GM19455 (cell line): ENCODE measurements around the gene ZNF491.
"Not testable (repeated sequence)": the region's sequence is repeated elsewhere in the genome, so short reads cannot be mapped to it uniquely, and the experiment has no call there.

Experiments used
- ATAC-seq: cut with Tn5 transposase; IDR thresholded peaks from one replicate; pipeline ENCODE4 v1.9.1; 2021; ENCODE audit not compliant: unreplicated experiment

ZNF491 gene

DNA sequence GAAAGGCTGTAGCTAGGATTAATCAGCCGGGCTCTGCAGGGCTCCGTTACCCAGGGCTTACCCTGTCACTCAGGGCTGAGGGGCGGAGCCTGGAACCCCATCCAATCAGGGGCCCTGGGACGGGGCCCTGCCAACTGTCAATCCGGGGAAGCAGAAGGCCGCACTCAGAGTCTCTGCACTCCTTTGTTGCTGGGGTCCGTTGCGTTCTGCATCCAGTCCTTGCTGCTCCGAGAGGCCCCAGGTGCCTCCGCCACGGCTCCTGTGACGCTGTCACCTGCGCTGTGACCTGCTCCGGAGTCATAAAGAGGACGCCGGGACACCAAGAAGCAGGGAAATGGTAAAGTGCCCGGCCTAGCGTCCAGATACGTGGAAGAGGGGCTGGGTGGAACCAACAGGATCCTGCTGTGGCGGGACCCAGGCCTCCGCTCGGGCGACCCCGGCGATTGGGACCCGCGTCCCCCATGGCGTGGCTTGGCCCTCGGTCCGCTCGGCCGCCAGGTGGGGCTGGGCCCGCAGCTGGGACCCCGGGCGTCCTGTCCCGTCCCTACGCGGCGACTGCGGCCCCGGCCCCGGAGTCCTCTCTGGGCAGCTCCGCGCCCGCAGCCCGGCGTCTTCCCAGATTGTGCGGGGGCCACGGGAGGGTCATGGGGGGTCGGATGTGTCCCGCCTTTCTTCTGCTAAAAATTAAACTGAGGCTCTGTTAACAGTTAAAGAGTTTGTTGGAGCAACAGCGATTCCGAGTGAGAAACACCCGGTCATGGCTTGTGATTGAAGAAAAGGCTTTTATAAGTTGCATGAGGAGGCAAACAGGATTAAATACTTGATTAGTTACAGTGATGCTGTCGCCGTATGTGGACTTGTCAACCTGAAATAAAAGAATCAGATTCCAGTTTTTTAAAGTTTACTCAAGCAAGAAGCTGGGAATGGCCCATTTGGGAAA is at the start of gene ZNF491:
TSS of gene ZNF491 (plus strand) at position 133 of the 940 bp plus-strand sequence. CDS start 7,431 bp downstream, outside the sequence.
- ATAC-seq, result peak; percentile 75

DNA sequence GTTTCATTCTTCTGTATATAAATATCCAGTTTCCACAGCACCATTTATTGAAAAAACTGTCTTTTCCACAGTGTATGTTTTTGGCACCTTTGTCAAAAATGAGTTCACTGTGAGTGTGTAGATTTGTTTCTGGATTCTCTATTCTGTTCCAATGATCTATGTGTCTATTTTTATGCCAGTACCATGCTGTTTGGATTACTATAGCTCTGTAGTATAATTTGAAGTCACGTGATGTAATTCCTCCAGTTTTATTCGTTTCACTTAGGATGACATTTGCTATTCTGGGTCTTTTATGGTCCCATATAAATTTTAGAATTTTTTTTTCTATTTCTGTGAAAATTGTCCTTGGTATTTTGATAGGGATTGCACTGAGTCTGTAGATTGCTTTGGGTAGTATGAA is 48.6 kb upstream of the ZNF491 start:
- ATAC-seq, result no peak

DNA sequence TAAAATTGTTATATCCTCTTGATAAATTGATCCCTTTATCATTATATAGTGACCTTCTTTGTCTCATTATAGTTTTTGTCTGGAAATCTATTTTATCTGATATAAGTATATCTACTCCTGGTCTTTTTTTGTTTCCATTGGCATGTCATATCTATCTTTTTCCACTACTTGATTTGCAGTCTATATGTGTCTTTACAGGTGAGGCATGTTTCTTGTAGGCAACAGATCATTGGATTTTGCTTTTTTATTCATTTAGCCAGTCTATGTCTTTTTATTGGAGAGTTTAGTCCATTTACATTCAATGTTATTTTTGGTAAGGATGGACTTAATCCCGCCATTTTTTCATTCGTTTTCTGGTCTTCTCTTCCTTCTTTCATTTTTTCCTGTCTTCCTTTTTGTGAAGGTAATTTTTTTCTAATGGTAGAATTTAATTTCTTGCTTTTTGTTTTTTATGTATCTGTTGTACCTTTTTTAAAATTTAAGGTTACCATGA is 46.0 kb upstream of the ZNF491 start:
- no peak for ATAC-seq

DNA sequence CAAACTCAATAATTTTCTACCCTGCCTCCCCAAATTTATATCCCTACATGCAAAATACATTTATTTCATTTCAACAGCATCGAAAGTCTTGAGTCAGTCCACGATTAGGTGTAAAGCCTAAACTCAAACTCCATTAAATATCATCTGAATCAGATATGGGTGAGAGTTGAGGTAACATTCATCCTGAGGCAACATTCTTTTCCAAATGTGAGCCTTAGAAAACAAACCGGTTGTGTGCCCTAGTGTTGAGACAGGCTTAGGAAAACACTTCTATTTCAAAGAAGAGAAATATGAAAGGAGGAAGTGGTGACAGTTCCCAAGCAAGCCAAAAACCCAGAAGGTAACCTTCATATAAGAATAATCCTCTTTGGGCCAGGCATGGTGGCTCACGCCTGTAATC is 43.7 kb upstream of the ZNF491 start:
- ATAC-seq, result no peak

DNA sequence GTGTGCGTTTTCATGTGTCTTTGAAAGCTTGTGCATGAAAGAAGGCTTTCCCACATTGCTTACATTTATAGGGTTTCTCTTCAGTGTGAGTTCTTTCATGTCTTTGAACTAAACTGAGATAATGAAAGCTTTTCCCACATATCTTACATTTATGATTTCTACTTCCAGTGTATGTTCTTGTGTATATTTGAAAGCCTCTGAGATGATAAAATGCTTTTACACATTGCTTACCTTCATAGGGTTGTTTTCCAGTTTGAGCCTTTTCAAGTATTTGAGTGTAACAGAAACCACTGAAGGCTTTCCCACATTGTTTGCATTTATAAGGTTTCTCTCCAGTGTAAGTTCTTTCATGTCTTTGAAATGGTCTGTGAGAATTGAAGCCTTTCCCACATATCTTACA is 41.4 kb upstream of the ZNF491 start:
- ATAC-seq, result no peak

DNA sequence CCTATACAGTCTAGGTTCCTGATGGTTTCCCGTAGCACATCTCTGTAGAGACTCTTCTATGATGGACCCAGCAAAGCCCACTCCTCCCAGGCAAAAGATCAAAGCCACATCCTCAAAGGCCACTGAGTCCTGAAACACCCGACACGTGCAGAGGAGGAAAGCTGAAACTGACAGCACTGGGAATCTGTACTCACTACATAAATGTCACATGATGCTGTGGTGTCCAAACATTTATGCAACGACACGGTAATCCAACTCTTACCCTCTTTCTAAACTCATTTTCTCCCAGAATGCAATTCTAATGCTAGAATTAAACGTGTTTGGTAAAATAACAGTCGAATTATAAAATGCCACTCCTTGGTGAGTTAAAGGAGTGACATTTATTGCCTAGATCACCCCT is 38.5 kb upstream of the ZNF491 start:
- no peak for ATAC-seq

DNA sequence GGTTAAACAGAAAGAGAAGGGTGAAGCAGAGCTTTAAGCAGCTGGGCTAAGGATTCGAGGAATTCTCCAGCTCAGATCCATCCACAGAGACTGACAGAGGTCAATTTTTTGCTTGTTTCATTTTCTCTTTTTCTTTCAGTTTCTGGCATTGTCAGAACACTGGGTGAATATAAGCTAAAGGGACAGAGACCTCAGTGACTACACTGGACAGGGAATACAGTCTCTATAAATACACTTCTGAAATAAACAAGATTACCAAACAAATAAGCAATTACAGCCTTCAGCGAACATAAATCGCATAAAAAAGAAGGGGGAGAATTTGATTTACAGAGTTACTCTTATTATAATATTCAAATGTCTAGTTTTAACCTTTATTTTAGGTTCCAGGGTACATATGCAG is 35.2 kb upstream of the ZNF491 start:
- ATAC-seq, result no peak

DNA sequence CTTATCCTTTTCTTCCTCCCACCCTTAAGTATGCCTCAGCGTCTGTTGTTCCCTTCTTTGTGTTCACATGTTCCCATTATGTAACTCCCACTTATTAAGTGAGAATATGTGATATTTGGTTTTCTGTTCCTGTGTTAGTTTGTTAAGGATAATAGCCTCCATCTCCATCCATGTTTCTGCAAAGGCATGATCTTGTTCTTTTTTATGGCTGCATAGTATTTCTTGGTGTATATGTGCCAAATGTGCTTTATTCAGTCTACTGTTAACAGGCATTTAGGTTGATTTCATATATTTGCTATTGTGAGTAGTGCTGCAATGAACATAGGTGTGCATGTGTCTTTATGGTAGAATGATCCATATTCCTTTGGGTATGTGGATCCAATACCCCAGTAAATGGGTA is 34.7 kb upstream of the ZNF491 start:
- ATAC-seq, result no peak

DNA sequence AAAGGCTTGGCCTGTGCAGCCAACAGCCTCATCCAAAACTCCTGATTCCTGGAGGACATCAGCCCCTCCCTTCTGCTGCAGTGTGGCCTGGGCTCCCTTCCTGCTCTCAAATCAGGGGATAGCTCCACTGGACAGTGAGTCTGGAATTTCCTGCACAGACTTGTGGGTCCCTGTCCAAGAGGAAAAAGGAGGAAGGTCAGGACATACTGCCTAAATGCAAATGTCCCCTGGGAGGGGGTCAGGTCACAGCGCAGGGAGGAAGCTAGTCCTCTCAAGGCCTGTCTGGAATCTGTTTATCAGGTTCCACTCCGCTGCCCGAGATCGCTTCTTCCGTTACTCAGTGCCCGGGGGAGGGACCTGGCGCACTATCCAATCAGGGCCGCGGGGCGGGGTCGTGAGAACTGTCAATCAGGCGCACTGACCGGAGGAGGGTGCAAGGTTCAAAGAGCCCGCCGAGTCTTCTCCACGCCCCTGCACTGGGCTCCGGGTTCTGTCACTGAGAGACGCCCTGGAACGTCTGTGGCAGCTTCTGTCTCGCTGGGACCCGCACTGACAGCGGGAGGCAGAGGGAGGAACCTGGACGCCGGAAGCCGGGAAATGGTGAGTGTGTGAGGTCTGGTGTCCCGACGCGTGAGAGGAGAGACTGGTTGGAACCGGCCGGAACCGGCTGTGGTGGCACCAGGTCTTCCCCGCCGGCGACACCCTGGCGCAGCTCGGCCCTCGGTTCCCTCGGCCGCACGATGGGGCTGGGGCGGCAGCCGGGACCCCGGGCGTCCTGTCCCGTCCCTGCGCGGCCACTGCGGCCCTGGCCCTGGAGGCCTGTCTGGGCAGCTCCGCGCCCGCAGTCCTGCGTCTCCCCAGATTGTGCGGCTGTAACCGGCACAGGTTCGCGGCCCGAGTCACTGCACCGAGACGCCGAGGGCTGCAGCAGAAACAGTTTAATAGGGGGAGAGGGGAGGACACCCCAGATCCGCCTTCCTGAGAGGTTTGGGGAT is 31.4 kb upstream of the ZNF491 start, which contains the start of gene ZNF441:
TSS of gene ZNF441 (plus strand) at position 404 of the 995 bp plus-strand sequence. CDS start at position 598, 194 bp downstream.
- ATAC-seq, result peak; percentile 90

DNA sequence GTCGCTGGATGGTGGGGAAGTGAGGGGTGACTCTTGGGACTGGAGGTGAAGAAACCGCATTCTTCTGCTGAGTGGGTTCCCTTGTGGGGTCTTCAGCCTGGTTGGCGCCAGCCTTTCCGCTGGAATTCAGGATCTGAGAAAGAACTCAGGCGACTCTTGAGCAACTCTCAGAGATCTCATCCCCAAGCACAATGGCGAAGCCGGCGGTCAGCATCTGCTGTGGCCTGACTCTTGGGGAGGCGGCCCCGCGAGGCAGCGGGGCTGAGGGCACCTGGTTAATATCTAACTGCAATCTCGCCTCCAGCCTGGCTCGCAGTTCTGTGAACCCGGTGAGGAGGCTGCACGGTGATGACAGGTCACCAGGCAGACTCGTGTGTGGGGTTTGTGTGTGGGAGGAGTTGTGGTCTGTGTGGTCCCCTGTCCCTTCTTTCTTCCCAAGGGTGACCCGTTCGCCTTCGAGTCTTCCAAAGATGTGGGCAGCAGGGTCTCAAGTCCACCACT is 30.6 kb upstream of the ZNF491 start:
- ATAC-seq, result no peak

DNA sequence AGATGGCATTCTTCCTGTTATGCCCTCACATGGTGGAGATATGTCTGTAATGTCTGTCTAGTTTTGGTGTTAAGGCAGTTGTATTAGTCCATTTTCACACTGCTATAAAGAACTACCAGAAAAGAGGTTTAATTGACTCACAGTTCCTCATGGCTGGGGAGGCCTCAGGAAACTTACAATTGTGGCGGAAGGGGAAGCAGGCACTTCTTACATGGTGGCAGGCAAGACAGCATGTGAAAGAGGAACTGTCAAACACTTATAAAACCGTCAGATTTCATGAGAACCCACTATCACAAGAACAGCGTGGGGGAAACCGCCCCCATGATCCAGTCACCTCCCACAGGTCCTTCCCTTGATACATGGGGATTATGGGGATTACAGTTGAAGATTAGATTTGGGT is 28.3 kb upstream of the ZNF491 start:
- no peak for ATAC-seq

DNA sequence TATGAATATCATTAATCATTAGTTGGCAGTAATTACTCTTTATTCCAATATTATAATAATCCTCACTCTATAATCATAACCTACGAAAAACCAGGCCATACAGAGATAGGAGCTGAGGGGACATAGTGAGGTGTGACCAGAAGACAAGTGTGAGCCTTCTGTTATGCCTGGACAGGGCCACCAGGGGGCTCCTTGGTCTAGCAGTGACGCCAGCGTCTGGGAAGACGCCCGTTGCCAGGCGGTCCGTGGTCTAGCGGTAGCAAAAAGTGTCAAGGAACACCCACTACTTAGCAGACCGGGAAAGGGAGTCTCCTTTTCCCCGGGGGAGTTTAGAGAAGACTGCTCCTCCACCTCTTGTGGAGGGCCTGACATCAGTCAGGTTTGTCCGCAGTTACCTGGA is 26.8 kb upstream of the ZNF491 start:
- not testable (repeated sequence) for ATAC-seq

DNA sequence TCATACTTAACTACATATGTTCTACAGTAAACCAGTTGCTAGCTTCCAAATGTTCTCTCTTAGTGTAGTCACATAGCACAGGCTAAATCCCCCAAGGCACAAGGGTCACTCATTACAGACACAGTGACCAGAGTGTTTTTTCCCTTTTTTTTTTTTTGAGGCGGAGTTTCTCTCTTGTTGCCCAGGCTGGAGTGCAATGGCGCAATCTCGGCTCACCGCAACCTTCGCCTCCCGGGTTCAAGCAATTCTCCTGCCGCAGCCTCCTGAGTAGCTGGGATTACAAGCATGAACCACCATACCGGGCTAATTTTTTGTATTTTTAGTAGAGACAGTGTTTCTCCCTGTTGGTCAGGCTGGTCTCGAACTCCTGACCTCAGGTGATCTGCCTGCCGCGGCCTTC is 21.7 kb upstream of the ZNF491 start:
- not testable (repeated sequence) for ATAC-seq

DNA sequence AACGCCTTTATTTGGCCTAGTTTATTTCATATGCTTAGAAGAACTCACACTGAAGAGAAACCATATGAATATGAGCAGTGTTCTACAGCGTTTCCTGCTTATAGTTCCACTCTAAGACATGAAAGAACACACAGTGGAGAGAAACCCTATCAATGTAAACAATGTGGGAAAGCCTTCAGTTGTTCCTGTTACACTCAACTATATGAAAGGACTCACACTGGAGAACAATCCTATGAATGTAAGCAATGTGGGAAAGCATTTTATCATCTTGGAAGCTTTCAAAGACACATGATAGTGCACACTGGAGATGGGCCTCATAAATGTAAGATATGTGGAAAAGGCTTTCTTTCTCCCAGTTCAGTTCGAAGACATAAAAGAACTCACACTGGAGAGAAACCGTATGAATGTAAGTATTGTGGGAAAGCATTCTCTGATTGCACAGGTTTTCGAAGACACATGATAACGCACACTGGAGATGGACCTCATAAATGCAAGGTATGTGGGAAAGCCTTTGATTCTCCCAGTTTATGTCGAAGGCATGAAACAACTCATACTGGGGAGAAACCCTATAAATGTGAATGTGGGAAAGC is 17.8 kb upstream of the ZNF491 start:
- no peak for ATAC-seq

DNA sequence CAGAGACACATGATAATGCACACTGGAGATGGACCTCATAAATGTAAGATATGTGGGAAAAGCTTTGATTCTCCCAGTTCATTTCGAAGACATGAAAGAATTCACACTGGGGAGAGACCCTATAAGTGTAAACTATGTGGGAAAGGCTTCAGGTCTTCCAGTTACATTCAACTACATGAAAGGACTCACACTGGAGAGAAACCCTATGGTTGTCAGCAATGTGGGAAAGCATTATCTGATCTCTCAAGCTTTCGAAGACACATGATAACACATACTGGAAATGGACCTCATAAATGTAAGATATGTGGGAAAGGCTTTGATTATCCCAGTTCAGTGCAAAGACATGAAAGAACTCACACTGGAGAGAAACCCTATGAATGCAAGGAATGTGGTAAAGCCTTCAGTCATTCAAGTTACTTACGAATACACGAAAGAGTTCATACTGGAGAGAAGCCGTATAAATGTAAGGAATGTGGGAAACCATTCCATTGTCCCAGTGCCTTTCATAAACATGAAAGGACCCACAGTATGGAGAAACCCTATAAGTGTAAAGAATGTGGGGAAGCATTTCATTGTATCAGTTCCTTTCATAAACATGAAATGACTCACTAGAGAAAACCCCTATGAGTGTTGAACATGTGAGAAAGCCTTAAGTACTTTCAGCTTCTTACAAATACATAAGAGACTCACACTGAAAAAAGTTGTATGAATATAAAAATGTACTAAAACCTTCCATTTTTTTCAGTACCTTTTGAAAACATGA is 16.8 kb upstream of the ZNF491 start:
- no peak for ATAC-seq

DNA sequence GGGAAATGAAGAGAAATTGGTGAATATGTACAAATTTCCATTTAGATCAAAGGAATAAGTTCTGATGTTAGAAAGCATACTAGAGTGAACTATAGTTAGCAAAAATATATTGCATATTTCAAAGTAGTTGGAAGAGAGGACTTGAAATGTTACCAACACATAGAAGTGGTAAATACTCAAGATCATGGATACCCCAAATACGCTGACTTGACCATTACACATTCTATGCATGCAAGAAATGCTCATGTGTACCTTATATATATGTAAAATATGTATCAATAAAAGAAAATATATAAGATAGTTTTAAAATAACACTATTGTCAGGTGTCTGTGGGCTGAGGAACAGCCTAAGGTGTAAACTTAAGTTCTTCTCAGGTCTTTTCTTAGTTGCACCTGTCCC is 14.6 kb upstream of the ZNF491 start:
- ATAC-seq, result no peak

DNA sequence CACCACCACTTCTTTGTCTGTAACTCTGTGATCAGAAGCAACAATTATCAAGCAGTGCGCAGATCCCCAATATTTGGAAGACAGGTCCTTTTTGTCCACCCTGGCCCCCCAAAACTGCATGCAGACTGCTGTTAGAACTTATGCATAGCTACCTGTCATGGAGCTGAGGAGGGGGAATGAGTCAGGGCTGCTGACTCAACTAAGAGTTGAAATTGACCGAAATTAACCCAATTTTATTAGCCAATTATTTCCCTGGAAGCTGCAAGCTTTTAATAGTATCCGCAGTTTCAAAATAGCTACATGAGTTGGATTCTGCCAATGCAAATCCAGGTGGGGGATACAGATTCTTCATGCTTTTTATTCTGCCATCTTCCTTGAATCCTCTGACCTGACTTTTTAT is 14.0 kb upstream of the ZNF491 start:
- no peak for ATAC-seq

DNA sequence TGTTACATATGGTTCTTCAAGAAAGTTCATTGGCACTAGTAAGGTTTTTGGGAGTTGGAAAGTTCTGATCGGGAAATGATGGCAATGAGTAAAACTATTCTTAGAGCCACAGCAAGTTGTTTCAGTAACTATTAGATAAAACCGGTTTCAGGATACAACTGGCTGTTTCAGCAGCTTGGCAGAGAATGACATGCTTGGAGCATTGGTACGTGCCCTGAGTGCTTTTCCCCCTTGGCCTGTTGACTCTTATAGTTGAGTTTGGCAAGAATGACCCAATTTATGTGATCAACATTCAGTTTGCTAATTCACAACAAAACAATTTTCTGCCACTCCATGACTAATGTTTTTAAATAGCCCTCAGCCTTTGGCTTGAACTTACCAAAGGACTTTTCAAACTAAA is 10.8 kb upstream of the ZNF491 start:
- ATAC-seq, result no peak

DNA sequence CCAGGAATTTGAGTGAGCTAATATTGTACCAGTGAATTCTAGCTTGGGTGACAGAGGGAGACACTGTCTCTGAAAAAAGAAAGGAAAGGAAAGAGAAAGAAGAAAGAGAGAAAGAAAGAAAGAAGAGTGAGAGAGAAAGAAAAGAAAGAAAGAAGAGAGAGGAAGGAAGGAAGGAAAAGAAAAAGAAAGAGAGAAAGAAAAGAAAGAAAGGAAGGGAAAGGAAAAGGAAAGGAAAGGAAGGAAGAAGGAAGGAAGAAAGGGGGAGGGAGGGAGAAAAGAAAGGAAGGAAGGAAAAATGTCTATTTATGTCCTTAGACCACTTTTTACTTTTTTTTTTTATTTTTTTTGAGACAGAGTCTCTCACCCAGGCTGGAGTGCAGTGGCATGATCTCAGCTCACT is 5.4 kb upstream of the ZNF491 start:
- no peak for ATAC-seq

DNA sequence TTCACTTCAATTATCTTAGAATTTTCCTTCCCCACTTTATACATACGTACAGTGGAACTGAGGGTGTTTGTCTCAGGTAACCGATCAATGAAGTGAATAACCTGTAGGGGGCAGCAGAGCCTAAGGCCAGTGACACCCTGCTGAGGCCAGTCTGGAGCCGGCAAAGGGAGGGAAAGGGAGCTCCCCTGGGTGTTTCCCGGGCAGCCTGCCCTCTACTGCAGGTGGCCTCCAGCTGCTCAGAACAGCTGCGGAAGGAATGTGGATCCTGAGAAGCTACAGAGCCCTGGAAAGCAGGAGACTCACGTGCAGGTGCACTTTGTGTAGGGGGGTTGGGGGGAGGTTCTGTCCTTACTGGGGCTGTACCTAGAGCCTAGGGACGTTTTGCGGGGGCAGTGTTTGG is 832 bp upstream of the ZNF491 start:
- no peak for ATAC-seq
